Measurements from ENCODE around the gene FBXO34. TPM values are rescaled to one million over a fixed set of nuclear protein-coding genes. Genes with fewer than 3 reads are reported as not detected.
A peak's percentile ranks its signal among the peaks of the same experiment; 100 is the strongest.
"Not testable (repeated sequence)": the region's sequence is repeated elsewhere in the genome, so short reads cannot be mapped to it uniquely, and the experiment has no call there.

Gene FBXO34
- polyA plus RNA-seq, 4 donors = 33.6 to 42.3 (median 34.8) TPM

DNA sequence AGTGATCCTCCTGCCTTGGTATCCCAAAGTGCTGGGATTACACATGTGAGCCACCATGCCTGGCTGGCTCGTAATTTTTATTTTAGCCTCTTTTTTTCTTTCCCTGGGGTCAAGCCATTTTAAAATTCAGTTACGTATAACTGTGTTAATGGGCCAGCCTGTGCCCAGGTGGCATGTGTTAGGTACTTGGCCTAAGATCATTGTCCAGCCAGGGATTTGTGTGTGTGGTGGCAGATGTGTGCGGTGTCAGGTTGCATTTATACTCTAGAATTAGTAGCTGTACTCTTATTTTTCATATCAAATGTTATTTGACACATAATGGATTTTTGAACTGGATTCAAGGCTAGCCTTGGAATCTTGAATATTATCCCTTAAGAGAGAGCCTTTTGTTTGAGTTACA, 69.3 kb downstream of the FBXO34 start:
- DNase-seq (ENCODE audit: low read depth in 4 of 4, low spot score in 2 of 4) = no peak

GRCh38 chr14:55341781-55342180, 70.6 kb downstream of the FBXO34 start:
- DNase-seq (ENCODE audit: low read depth in 4 of 4, low spot score in 2 of 4) = no peak

DNA sequence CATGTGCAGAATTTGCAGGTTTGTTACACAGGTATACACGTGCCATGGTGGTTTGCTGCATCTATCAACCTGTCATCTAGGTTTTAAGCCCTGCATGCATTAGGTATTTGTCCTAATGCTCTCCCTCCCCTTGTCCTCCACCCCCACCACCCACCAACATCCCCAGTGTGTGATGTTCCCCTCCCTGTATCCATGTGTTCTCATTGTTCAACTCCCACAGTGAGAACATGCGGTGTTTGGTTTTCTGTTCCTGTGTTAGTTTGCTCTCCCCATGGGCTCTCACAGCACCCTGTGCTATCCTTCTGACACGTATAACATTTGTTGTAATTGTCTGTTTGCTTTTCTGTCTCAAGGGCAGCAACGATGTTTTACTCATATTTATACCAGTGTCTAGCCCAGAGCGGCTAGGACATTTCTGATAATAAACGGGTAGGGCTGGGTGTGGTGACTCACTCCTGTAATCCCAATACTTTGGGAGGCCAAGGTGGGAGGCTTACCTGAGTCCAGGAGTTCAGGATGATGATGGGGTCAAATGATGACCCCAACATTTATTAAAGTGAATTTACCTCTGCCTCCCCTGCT, 73.5 kb downstream of the FBXO34 start:
- DNase-seq (ENCODE audit: low read depth in 4 of 4, low spot score in 2 of 4) = not testable (repeated sequence)

DNA sequence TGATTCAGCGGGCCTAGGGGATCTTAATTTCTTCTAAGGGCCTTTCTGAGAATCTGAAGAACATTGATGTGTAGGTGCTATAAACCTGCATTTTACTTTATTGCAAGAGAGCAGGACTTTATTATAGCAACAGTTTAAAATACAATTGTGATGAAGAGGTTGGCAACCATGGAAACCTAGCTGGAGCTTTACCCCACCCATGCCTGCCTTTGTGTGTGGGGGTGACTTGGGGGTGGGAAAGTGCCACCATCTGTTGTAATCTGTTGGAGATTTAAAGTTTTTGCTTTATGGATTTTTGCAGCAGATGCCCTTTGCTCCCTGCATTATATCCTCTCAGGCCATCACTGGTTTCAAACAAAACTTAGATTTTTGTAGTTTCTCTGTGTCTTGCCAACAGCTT, 75.8 kb downstream of the FBXO34 start:
- DNase-seq (ENCODE audit: low read depth in 4 of 4, low spot score in 2 of 4) = no peak

DNA sequence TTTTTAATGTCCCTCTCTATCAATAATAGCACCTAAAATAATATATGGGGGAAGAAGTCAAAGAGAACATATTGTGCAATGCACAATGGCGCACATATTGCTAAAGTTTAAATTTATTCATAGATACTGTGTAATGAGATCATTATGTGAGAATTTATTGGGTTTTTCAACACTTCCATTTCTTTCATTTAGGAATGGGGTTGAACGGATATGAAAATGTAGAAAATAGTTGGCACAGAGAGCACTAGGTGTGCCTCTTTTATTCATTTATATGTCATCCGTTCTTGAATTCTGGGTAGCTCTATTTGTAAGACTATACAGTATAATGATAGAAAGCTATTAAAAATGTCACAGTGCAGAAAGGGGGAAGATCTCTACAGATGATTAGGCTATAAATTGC, 76.5 kb downstream of the FBXO34 start:
- no peak for DNase-seq (ENCODE audit: low read depth in 4 of 4, low spot score in 2 of 4)

- no peak for DNase-seq (ENCODE audit: low read depth in 4 of 4, low spot score in 2 of 4)
Measured at GRCh38 chr14:55348766-55349453, 77.7 kb downstream of the FBXO34 start.

GRCh38 chr14:55349565-55349964, 78.3 kb downstream of the FBXO34 start:
- DNase-seq (ENCODE audit: low read depth in 4 of 4, low spot score in 2 of 4) = peak in 1 of 4 donors; percentile 51

DNA sequence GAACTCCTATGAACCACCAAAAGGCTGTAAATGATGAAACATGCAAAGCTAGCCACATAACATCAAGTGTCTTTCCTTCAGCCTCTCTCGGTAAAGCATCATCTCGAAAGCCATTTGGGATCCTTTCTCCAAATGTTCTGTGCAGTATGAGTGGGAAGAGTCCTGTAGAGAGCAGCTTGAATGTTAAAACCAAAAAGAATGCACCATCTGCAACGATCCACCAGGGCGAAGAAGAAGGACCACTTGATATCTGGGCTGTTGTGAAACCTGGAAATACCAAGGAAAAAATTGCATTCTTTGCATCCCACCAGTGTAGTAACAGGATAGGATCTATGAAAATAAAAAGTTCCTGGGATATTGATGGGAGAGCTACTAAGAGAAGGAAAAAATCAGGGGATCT, 79.2 kb downstream of the FBXO34 start:
- no peak for DNase-seq (ENCODE audit: low read depth in 4 of 4, low spot score in 2 of 4)

- DNase-seq (ENCODE audit: low read depth in 4 of 4, low spot score in 2 of 4) = no peak
Measured at GRCh38 chr14:55351111-55351510, 79.9 kb downstream of the FBXO34 start.

DNA sequence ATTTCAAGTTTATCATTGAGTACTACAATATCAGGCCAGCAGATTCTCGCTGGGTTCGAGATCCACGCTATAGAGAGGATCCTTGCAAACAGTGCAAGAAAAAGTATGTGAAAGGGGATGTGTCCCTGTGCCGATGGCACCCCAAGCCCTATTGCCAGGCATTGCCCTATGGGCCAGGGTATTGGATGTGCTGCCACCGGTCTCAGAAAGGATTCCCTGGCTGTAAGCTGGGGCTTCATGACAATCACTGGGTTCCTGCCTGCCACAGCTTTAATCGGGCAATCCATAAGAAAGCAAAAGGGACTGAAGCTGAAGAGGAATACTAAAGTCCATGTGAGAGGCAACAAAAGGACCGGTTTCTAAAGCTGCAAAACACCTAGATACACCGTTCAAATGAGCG, 81.0 kb downstream of the FBXO34 start:
- no peak for DNase-seq (ENCODE audit: low read depth in 4 of 4, low spot score in 2 of 4)

- DNase-seq (ENCODE audit: low read depth in 4 of 4, low spot score in 2 of 4) = no peak
Measured at GRCh38 chr14:55353686-55354467, 82.7 kb downstream of the FBXO34 start.

- peak in 1 of 4 donors; percentile 58 for DNase-seq (ENCODE audit: low read depth in 4 of 4, low spot score in 2 of 4)
Measured at GRCh38 chr14:55354500-55354899, 83.3 kb downstream of the FBXO34 start.

DNA sequence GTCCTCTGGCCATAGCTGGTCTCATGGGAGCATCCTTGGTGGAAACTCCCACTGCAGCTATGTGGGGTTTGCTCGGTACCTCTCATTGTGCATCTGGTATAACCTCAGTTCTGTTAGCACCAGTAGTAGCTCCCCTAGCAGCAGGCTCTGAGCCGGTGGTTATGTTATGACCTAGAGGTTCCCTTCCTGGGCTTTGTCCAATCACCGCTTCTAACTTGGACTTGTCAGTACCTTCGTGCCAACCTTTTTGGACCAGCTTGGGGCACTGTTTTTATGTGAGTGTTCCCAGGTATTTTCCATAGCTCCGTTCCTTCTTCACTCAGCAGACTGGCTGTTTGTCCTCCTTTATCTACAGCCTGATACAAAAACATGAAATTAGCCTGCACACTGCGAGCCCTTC, 84.7 kb downstream of the FBXO34 start:
- DNase-seq (ENCODE audit: low read depth in 4 of 4, low spot score in 2 of 4) = no peak

DNA sequence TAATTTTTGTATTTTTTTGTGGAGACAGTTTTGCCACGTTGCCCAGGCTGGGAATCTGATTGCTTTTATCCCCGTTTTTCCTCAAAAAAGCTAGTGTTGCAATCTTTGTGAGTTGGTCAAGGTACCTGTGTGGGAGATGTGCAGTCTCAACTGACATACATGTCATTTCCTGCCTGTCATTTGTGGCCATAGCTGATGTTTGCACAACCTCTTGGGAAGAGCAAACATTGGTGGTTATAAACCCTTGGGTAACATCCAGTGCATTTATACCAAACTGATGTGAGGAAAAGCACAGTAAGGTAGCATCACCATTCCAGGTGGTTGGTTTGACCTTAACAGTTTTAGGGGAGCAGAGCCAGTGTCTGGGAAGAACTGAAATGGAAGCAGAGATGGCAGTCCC, 85.7 kb downstream of the FBXO34 start:
- DNase-seq (ENCODE audit: low read depth in 4 of 4, low spot score in 2 of 4) = no peak

- DNase-seq (ENCODE audit: low read depth in 4 of 4, low spot score in 2 of 4) = no peak
Measured at GRCh38 chr14:55359307-55359706, 88.1 kb downstream of the FBXO34 start.

DNA sequence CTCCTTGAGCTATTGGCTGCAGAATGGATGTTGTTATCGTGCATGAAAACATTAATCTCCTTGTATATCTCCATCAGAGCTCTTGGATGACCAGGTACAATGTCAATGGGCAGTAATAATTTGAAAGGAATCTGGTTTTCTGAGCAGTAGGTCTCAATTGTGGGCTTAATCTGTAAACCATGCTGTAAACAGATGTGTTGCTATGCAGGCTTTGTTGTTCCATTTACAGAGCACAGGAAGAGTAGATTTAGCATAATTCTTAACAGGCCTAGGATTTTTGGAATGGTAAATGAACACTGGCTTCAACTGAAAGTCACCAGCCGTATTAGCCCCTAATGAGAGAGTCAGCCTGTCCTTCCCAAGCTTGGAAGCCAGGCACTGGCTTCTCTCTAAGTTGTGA, 90.0 kb downstream of the FBXO34 start:
- DNase-seq (ENCODE audit: low read depth in 4 of 4, low spot score in 2 of 4) = no peak

DNA sequence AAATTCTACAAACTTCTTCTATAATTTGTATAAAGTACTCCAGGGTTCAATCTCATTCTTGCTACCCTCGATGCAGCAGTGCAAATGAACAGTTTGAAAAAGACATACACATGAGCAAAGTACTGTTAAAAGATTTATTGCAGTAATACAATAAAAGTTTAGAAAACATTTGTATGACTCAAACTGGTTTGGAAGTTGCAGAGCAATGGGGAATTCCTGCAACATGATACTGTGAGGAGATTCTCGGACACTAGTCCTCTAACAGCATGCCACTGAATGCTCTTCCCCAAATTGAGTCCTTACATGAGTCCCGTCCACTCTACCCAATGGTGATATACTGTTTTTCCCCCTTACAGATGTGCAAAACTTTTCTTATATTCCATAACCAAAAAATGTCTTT, 95.0 kb downstream of the FBXO34 start:
- DNase-seq (ENCODE audit: low read depth in 4 of 4, low spot score in 2 of 4) = no peak

GRCh38 chr14:55370883-55371455, 99.7 kb downstream of the FBXO34 start:
- DNase-seq (ENCODE audit: low read depth in 4 of 4, low spot score in 2 of 4) = no peak

- DNase-seq (ENCODE audit: low read depth in 4 of 4, low spot score in 2 of 4) = no peak
Measured at GRCh38 chr14:55372423-55372822, 101.2 kb downstream of the FBXO34 start.

- DNase-seq (ENCODE audit: low read depth in 4 of 4, low spot score in 2 of 4) = no peak
Measured at GRCh38 chr14:55372825-55373224, 101.6 kb downstream of the FBXO34 start.

All from left renal cortex interstitium (tissue), 4 donors.